ENCODE data around the gene CD79B. TPM values are rescaled to one million over a fixed set of nuclear protein-coding genes. Genes with fewer than 3 reads are reported as not detected.

The CD79B gene
- total and polyA plus RNA-seq, 2 of the 13 experiments (the other 11 are each of a cell fraction or from before 2014, with no cell fraction given) = not detected

DNA sequence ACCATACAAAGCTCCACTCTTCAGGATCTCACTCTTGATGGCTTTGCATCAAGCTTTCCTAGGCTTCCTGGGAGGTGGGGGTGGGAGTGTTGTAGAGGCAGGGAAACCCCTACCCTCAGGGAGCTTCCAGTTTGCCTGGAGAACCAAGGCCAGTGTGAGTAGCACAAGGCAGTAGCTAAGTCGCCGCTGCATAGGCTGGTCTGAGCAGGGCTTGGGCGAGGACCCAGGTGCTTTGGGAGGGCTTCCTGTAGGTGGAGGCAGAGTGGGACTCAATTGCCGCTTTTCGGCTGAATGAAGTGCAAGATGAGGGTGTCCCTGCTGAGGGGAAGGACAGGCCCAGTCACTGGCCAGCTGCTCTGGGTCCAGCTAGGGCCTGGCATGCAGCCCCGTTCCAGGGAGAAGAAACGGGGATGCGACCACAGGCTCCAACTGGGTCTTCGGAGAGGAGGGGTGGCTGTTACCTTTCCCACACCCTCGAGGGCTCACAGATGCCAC, 3.9 kb downstream of the CD79B start:
- Histone ChIP-seq H3K4me3 (replicated peaks in 1 of 3; ENCODE audit: insufficient read depth in 1 of 3, low read depth in 2 of 3, low read length in 3 of 3) (no peak overlapping the region), H3K27me3 (ENCODE audit: control insufficient read depth in 1 of 2, insufficient read depth in 2 of 2, low read length in 2 of 2) (peaks cover 18 to 70% of the 10 kb centered on the region in 2 experiments), H4K20me1 (ENCODE audit: insufficient read depth, low read length) (no peaks in the 10 kb centered on the region; the same call in 1 of the 2 replicates), H2AFZ (ENCODE audit: low read length) (no peak overlapping the region), H3K4me1 (ENCODE audit: insufficient read depth, low read length) (peaks cover 21% of the 10 kb centered on the region), H3K36me3 (replicated peaks in 1 of 2; ENCODE audit: control insufficient read depth in 1 of 2, insufficient read depth in 2 of 2, low read length in 2 of 2) (no peaks in the 10 kb centered on the region), H3K9ac (ENCODE audit: insufficient read depth, low read depth, low read length) (no peak overlapping the region), H3K4me2 (ENCODE audit: low read depth, low read length) (no peak overlapping the region), H3K9me3 (ENCODE audit: low read length) (no peaks in the 10 kb centered on the region), H3K79me2 (ENCODE audit: insufficient read depth, low read length) (no peaks in the 10 kb centered on the region), H3K27ac (ENCODE audit: extremely low read length, insufficient read depth, low read length) (no peak overlapping the region)
- CTCF ChIA-PET (ENCODE audit: low intra/inter-chr PET ratio, low total read pairs) = no interaction called here
- TF ChIP-seq EED (CRISPR knock-in tag; IDR thresholded peaks at IDR 0.05) (0 out of 2 replicates have a peak, but pooled peaks have one; percentile 25), ZNF660 (CRISPR knock-in tag; IDR thresholded peaks at IDR 0.05; ENCODE audit: borderline replicate concordance, low read depth) (no peak)
- WGBS (ENCODE audit: low lambda C conversion rate) = 50% methylated on average over 9 of the region's 10 CpGs
- no peak for FAIRE-seq
- no peak for ATAC-seq
- intact Hi-C loops (cut with micrococcal nuclease; ENCODE audit: unreplicated experiment) (no loop called here), in situ Hi-C loops (cut with HindIII; ENCODE audit: extremely low pct_ligation_motif_present, low pct_unique_long_range_greater_than_20kb) (loop anchor here (10.0 kb wide), 1 partner anchor 207 kb away; the partner anchor contains the start of gene ERN1)
- POLR2A ChIA-PET = no interaction called here
- no peak for DNase-seq (ENCODE audit: low spot score)
- BruUV-seq (replicated peaks) = no TSS peak

DNA sequence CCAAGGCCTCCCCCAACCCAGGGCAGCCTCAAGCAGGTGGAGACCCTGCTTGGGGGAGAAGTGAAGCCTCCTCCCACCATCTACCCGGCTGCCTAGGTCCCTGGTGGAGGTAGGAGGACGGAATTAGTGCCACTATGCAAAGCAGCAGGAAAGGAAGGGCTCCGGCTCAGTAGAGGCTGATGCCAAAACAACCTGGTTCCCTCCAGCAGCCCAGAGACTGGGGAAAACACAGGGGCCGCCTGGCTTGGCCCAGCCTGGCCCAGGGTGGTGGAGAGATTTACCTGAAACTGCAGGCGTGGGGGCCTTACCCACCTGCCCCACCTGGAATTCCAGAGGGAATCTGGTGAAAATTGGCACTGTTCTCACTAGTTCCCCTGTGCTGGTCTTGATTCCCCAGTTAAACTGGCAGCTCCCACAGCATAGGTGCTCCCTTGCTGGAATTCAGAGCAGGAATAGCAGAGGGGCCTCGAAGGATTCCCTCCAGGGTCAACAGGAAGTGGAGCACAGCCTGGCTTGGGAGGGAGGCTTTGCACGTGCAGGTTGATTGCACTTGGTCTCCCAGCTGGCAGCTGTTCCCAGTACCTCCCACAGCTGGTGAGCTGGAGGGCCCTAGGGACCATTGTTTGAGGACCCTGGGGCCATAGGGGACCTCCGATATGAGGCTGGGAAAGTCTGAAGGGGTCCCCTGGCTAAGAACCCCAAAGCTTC, 4.5 kb downstream of the CD79B start:
- Histone ChIP-seq H3K9me3 (ENCODE audit: low read length) (no peaks in the 10 kb centered on the region), H3K36me3 (replicated peaks in 1 of 2; ENCODE audit: control insufficient read depth in 1 of 2, insufficient read depth in 2 of 2, low read length in 2 of 2) (no peaks in the 10 kb centered on the region), H3K79me2 (ENCODE audit: insufficient read depth, low read length) (no peaks in the 10 kb centered on the region), H3K4me3 (replicated peaks in 1 of 3; ENCODE audit: insufficient read depth in 1 of 3, low read depth in 2 of 3, low read length in 3 of 3) (no peak overlapping the region), H3K4me2 (ENCODE audit: low read depth, low read length) (no peak overlapping the region), H3K27me3 (ENCODE audit: control insufficient read depth in 1 of 2, insufficient read depth in 2 of 2, low read length in 2 of 2) (peaks cover 18 to 64% of the 10 kb centered on the region in 2 experiments), H4K20me1 (ENCODE audit: insufficient read depth, low read length) (no peaks in the 10 kb centered on the region; the same call in 1 of the 2 replicates), H3K9ac (ENCODE audit: insufficient read depth, low read depth, low read length) (no peak overlapping the region), H2AFZ (ENCODE audit: low read length) (no peak overlapping the region), H3K27ac (ENCODE audit: extremely low read length, insufficient read depth, low read length) (no peak overlapping the region), H3K4me1 (ENCODE audit: insufficient read depth, low read length) (peaks cover 21% of the 10 kb centered on the region)
- WGBS (ENCODE audit: low lambda C conversion rate) = 0% methylated on average over 7 of the region's 8 CpGs
- DNase-seq (ENCODE audit: low spot score) (no peak), ATAC-seq (no peak), FAIRE-seq (no peak)
- in situ Hi-C loops (cut with HindIII; ENCODE audit: extremely low pct_ligation_motif_present, low pct_unique_long_range_greater_than_20kb) (loop anchor here (10.0 kb wide), 1 partner anchor 207 kb away; the partner anchor contains the start of gene ERN1), intact Hi-C loops (cut with micrococcal nuclease; ENCODE audit: unreplicated experiment) (no loop called here)
- CTCF ChIA-PET (ENCODE audit: low intra/inter-chr PET ratio, low total read pairs) = no interaction called here
- no TSS peak for BruUV-seq (replicated peaks)
- POLR2A ChIA-PET = no interaction called here
- no peak for TF ChIP-seq POLR2A (IDR thresholded peaks at IDR 0.05; ENCODE audit: insufficient read depth in 1 of 2, low read depth in 2 of 2, low read length in 2 of 2)
- TF ChIP-seq, protein P1, sequence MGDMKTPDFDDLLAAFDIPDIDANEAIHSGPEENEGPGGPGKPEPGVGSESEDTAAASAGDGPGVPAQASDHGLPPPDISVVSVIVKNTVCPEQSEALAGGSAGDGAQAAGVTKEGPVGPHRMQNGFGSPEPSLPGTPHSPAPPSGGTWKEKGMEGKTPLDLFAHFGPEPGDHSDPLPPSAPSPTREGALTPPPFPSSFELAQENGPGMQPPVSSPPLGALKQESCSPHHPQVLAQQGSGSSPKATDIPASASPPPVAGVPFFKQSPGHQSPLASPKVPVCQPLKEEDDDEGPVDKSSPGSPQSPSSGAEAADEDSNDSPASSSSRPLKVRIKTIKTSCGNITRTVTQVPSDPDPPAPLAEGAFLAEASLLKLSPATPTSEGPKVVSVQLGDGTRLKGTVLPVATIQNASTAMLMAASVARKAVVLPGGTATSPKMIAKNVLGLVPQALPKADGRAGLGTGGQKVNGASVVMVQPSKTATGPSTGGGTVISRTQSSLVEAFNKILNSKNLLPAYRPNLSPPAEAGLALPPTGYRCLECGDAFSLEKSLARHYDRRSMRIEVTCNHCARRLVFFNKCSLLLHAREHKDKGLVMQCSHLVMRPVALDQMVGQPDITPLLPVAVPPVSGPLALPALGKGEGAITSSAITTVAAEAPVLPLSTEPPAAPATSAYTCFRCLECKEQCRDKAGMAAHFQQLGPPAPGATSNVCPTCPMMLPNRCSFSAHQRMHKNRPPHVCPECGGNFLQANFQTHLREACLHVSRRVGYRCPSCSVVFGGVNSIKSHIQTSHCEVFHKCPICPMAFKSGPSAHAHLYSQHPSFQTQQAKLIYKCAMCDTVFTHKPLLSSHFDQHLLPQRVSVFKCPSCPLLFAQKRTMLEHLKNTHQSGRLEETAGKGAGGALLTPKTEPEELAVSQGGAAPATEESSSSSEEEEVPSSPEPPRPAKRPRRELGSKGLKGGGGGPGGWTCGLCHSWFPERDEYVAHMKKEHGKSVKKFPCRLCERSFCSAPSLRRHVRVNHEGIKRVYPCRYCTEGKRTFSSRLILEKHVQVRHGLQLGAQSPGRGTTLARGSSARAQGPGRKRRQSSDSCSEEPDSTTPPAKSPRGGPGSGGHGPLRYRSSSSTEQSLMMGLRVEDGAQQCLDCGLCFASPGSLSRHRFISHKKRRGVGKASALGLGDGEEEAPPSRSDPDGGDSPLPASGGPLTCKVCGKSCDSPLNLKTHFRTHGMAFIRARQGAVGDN (CRISPR knock-in tag; IDR thresholded peaks at IDR 0.05) = peak; percentile 29
- no peak for TF ChIP-seq SNRNP70 (IDR thresholded peaks at IDR 0.05; ENCODE audit: low read depth, low read length)
- TF ChIP-seq HOXA9 (CRISPR knock-in tag; IDR thresholded peaks at IDR 0.05; ENCODE audit: borderline replicate concordance) = no peak
- TF ChIP-seq, protein P2, sequence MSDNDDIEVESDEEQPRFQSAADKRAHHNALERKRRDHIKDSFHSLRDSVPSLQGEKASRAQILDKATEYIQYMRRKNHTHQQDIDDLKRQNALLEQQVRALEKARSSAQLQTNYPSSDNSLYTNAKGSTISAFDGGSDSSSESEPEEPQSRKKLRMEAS (IDR thresholded peaks at IDR 0.05) = peak; percentile 42; the same call in 1 of the 2 replicates
- TF ChIP-seq, protein P3, sequence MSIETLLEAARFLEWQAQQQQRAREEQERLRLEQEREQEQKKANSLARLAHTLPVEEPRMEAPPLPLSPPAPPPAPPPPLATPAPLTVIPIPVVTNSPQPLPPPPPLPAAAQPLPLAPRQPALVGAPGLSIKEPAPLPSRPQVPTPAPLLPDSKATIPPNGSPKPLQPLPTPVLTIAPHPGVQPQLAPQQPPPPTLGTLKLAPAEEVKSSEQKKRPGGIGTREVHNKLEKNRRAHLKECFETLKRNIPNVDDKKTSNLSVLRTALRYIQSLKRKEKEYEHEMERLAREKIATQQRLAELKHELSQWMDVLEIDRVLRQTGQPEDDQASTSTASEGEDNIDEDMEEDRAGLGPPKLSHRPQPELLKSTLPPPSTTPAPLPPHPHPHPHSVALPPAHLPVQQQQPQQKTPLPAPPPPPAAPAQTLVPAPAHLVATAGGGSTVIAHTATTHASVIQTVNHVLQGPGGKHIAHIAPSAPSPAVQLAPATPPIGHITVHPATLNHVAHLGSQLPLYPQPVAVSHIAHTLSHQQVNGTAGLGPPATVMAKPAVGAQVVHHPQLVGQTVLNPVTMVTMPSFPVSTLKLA (IDR thresholded peaks at IDR 0.05) = no peak
- no peak for TF ChIP-seq FOXJ3 (CRISPR knock-in tag; IDR thresholded peaks at IDR 0.05; ENCODE audit: borderline replicate concordance)
- TF ChIP-seq TRIM24 (CRISPR knock-in tag; IDR thresholded peaks at IDR 0.05) = no peak
- no peak for TF ChIP-seq NKX3-1 (CRISPR knock-in tag; IDR thresholded peaks at IDR 0.05)
- no peak for TF ChIP-seq ZNF790 (CRISPR knock-in tag; IDR thresholded peaks at IDR 0.05; ENCODE audit: borderline replicate concordance)
